Mucosa of descending colon (tissue), 3 donors: ENCODE measurements around the gene SH2D1A. TPM values are rescaled to one million over a fixed set of nuclear protein-coding genes. Genes with fewer than 3 reads are reported as not detected.

Source experiments
- ATAC-seq: fragments of 200-7000 bp; cut with Tn5 transposase; one replicate; pipeline ENCODE4 v1.9.1; 2020; ENCODE audit warnings: mild to moderate bottlenecking, moderate library complexity
- DNase-seq, 3 donors: peaks; one replicate each; pipeline ENCODE4 v3.0.0-alpha.2; 2020
- H3K36me3 ChIP-seq: fragments of 200-600 bp; one replicate; pipeline ENCODE4 v1.8.0; 2021; ENCODE audit warnings: low read depth, mild to moderate bottlenecking
- H3K4me1 ChIP-seq: fragments of 200-600 bp; one replicate; pipeline ENCODE4 v1.8.0; 2021; ENCODE audit warnings: low read depth, mild to moderate bottlenecking
- H3K4me3 ChIP-seq: fragments of 200-600 bp; one replicate; pipeline ENCODE4 v1.8.0; 2021; ENCODE audit warnings: mild to moderate bottlenecking
- H3K9me3 ChIP-seq: fragments of 200-600 bp; one replicate; pipeline ENCODE4 v1.8.0; 2021; ENCODE audit warnings: mild to moderate bottlenecking
- intact Hi-C, 2 donors: fragments of 100-400 bp; cut with DNase I in 1 of 2; cut with micrococcal nuclease in 1 of 2; formaldehyde crosslinking; loops; one replicate each; pipeline versions ENCODE4 v1.11.0 to v1.11.1; 2022; cut with DNase I, micrococcal nuclease
- total RNA-seq, 3 donors: library from RNA; stranded (reverse); fragmentation: NEBNext Ultra II Directional in 2 of 3; extraction: Animal tissue kit (Norgen Biotek cat#: 25700) in 2 of 3; gene quantifications; one replicate each; pipeline versions ENCODE4 v1.2.1 to v1.2.4, GENCODE V29; 2021 to 2023
- TF ChIP-seq, protein P1 (sequence below): fragments of 200-600 bp; IDR thresholded peaks from one replicate; pipeline ENCODE4 v1.8.0; 2022; ENCODE audit warnings: antibody characterized with exemption, mild to moderate bottlenecking
- donor health status: DM: no; HTN: no; CAD: no; lungs with moderate emphysema.
- donor health status: DM: no; HTN: no; CAD: no.
- donor health status: DM: no; HTN: yes; CAD: no.

Gene SH2D1A
- total RNA-seq, 3 donors from 2014 or later, result 0.32 to 0.75 (median 0.55) TPM

DNA sequence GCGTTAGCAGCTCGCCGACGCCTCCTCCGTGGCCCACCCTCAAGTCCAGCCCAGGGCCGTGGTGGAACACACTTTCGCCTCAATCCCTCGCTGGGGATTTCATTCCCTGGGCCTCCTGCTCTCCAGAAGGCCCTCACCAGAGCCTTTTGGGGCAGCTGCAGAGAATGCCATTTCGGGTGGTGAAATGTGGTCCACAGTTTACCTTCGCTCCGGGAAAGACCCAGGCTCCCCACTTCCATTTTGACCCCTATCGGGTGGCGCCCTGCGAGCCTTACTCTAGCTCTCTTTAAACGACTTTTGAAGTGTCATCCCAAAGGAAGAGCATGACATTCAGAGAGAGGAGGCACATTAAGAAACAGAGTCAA lies 496 bp downstream of the SH2D1A start:
- H3K36me3 ChIP-seq, result no peaks in the 10 kb centered on the region
- H3K4me3 ChIP-seq, result no peak overlapping the region
- H3K4me1 ChIP-seq, result no peaks in the 10 kb centered on the region
- TF ChIP-seq, protein P1, sequence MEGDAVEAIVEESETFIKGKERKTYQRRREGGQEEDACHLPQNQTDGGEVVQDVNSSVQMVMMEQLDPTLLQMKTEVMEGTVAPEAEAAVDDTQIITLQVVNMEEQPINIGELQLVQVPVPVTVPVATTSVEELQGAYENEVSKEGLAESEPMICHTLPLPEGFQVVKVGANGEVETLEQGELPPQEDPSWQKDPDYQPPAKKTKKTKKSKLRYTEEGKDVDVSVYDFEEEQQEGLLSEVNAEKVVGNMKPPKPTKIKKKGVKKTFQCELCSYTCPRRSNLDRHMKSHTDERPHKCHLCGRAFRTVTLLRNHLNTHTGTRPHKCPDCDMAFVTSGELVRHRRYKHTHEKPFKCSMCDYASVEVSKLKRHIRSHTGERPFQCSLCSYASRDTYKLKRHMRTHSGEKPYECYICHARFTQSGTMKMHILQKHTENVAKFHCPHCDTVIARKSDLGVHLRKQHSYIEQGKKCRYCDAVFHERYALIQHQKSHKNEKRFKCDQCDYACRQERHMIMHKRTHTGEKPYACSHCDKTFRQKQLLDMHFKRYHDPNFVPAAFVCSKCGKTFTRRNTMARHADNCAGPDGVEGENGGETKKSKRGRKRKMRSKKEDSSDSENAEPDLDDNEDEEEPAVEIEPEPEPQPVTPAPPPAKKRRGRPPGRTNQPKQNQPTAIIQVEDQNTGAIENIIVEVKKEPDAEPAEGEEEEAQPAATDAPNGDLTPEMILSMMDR, result no peak
- no peaks in the 10 kb centered on the region for H3K9me3 ChIP-seq
- no peak for DNase-seq
- no peak for ATAC-seq
- intact Hi-C loops, result no loop called here

DNA sequence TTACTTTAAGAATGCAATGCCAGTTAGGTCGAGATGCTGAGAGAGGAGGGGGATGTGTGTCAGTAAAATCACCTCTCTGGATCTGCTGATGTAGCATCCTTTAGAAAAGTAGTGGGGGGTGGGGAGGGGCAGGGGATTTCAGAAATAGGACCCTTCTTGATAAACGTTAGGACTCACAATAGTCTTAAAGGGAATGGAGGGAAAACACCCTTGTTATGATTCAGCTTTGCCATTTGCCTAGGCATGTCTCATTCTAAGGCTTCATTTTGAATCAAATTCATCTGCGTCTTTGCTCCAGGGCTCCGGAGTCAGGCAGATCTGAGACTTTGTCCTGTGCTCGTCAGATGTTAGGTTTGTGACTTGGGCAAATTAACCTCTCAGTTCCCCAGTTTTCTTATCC lies 879 bp downstream of the SH2D1A start:
- H3K36me3 ChIP-seq, result no peaks in the 10 kb centered on the region
- TF ChIP-seq, protein P1, result no peak
- no peak for DNase-seq
- no peaks in the 10 kb centered on the region for H3K4me1 ChIP-seq
- no peak for ATAC-seq
- intact Hi-C loops, result no loop called here
- H3K9me3 ChIP-seq, result no peaks in the 10 kb centered on the region
- no peak overlapping the region for H3K4me3 ChIP-seq

DNA sequence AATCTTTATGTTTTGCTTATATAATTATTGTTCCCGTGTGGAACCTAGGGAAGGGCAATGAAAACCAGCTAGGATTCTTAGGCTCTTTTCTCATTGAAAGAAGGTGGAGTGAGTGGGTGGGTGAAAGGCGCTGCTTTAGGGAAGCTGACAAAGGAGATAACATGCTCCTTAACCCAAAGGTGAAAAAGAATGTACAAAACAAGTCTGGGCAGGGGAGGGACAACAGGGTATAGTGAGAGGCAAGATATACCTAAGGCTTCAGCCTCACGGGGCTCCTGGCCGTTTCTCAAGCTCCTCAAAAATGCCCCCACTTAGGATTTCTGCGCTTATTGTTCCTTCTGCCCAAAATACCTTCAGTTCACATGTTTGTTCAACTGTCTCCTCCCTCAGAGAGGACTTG lies 1.8 kb downstream of the SH2D1A start:
- Histone ChIP-seq H3K9me3 (no peaks in the 10 kb centered on the region), H3K4me3 (no peak overlapping the region), H3K4me1 (no peaks in the 10 kb centered on the region), H3K36me3 (no peaks in the 10 kb centered on the region)
- DNase-seq (no peak), ATAC-seq (no peak)
- TF ChIP-seq, protein P1, result no peak
- intact Hi-C loops, result no loop called here

DNA sequence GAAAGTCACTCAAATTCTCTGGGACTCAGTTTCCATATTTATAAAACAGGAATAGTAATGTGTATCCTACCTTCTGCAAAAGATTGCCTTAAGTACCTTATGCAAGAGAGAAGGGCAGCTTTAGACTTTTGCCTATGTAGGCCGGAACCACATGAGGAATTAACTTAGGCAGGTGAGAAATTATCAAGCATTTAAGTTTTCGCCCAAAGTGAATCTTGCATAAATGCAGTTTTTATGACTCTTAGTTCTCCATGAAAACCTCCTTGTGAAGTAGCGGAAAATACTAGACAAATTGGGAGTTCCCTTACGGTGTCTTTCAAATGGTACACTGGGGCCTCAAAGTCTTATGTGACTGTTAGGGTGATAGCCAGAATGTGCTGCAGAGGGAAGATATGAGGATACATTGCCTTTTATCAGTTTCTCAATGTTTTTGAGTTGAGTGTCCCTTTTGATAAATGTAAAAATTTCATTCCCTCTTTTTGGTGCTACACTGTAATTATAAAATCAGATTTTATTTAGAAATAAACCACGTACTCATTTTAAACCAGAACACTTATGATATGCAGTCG lies 2.6 kb downstream of the SH2D1A start:
- intact Hi-C loops, result no loop called here
- DNase-seq (no peak), ATAC-seq (no peak)

DNA sequence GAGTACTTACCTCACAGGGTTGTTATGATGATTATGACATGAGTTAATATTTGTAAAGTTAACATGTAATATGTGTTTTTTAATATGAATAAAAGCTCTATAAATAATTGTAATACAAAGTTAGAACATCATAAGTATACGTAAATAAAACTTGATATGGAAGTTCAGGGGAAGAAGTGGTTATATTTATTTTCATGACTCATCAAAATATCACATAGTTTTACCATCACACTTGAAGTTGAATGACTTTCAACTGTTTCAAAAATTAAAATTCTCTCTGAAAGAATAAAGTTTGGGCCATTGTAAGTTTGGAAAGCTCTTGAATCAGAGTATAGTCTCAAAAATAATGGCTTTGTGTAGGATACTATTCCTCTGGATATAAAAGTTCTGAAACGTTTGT lies 8.3 kb downstream of the SH2D1A start:
- no peak overlapping the region for H3K4me3 ChIP-seq
- no peaks in the 10 kb centered on the region for H3K4me1 ChIP-seq
- DNase-seq (no peak), ATAC-seq (no peak)
- intact Hi-C loops, result no loop called here
- TF ChIP-seq, protein P1, result no peak
- no peaks in the 10 kb centered on the region for H3K36me3 ChIP-seq
- no peaks in the 10 kb centered on the region for H3K9me3 ChIP-seq

More for the DNA sequence above, 2.6 kb downstream of the SH2D1A start:
- Histone ChIP-seq H3K4me3 (no peak overlapping the region), H3K4me1 (no peaks in the 10 kb centered on the region), H3K9me3 (no peaks in the 10 kb centered on the region), H3K36me3 (no peaks in the 10 kb centered on the region)
- TF ChIP-seq, protein P1, result no peak
